PFSK-1 (cell line): Measurements from ENCODE around the gene YDJC.

Experiments
- FOXP2 ChIP-seq: optimal IDR thresholded peaks from 2 replicates; pipeline ENCODE3; 2011; ENCODE audit warnings: borderline replicate concordance, control low read depth, inconsistent platforms; ENCODE audit not compliant: insufficient read depth; ENCODE audit errors: extremely low read length, extremely low read depth
- POLR2AphosphoS5 ChIP-seq: IDR thresholded peaks from 2 replicates; pipeline ENCODE4 v1.6.1; 2012; ENCODE audit warnings: low read depth, mild to moderate bottlenecking, control low read depth, low read length, moderate library complexity
- SIN3A ChIP-seq: IDR thresholded peaks from 2 replicates; pipeline ENCODE4 v1.6.1; 2012; ENCODE audit warnings: mild to moderate bottlenecking, low read length, moderate library complexity, borderline replicate concordance; ENCODE audit not compliant: insufficient read depth
- TAF1 ChIP-seq: IDR thresholded peaks from 2 replicates; pipeline ENCODE4 v1.6.1; 2012; ENCODE audit warnings: low read length, control low read depth, borderline replicate concordance; ENCODE audit not compliant: insufficient read depth
- TF ChIP-seq, protein P1 (sequence below), 2 experiments: IDR thresholded peaks; 2 replicates each; pipeline versions ENCODE4 v1.6.1 to v1.8.0; 2011 to 2012; ENCODE audit warnings: low read depth in 2 of 2, low read length in 2 of 2, control low read depth in 1 of 2, inconsistent platforms in 1 of 2, mild to moderate bottlenecking in 1 of 2, moderate library complexity in 1 of 2; ENCODE audit not compliant: insufficient read depth in 1 of 2

DNA sequence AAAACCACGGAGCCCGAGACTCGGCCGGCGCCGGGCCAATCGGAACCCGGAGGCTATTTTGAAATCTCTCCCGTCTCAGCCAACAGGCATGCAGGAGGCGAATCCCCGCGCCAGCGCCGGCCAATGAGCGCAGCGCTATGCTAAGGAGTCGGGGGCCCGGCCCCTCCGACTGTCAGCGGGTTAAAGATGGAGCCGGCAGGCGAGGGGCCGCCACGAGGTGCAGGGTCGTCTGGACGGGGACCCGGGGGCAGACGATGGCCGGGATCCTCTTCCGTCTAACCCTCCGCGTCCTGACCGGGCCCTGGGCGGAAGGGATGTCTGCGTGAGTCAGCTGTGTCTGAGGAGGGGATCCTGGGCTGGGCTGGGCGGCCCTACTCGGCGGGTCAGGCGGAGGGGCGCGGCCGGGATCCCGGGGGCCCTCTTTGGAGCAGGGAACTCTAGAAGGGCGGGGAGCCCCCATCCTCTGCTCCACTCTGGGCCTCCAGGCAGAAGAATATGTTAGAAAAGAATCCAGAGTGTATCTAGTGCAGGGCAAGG lies 22.3 kb upstream of the YDJC start:
- TF ChIP-seq TAF1 (peak; percentile 78; the same call in 1 of the 2 replicates), POLR2AphosphoS5 (peak; percentile 67; the same call in 1 of the 2 replicates), SIN3A (peak; percentile 55; the same call in 1 of the 2 replicates), FOXP2 (no peak)
- TF ChIP-seq, protein P1, sequence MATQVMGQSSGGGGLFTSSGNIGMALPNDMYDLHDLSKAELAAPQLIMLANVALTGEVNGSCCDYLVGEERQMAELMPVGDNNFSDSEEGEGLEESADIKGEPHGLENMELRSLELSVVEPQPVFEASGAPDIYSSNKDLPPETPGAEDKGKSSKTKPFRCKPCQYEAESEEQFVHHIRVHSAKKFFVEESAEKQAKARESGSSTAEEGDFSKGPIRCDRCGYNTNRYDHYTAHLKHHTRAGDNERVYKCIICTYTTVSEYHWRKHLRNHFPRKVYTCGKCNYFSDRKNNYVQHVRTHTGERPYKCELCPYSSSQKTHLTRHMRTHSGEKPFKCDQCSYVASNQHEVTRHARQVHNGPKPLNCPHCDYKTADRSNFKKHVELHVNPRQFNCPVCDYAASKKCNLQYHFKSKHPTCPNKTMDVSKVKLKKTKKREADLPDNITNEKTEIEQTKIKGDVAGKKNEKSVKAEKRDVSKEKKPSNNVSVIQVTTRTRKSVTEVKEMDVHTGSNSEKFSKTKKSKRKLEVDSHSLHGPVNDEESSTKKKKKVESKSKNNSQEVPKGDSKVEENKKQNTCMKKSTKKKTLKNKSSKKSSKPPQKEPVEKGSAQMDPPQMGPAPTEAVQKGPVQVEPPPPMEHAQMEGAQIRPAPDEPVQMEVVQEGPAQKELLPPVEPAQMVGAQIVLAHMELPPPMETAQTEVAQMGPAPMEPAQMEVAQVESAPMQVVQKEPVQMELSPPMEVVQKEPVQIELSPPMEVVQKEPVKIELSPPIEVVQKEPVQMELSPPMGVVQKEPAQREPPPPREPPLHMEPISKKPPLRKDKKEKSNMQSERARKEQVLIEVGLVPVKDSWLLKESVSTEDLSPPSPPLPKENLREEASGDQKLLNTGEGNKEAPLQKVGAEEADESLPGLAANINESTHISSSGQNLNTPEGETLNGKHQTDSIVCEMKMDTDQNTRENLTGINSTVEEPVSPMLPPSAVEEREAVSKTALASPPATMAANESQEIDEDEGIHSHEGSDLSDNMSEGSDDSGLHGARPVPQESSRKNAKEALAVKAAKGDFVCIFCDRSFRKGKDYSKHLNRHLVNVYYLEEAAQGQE (IDR thresholded peaks at IDR 0.05; ENCODE audit: insufficient read depth in 1 of 2, low read depth in 2 of 2, low read length in 2 of 2), result no peak
